ENCODE results near the gene SEC14L1. TPM values are rescaled to one million over a fixed set of nuclear protein-coding genes. Genes with fewer than 3 reads are reported as not detected.
A peak's percentile ranks its signal among the peaks of the same experiment; 100 is the strongest.

Gene SEC14L1
- total RNA-seq, 1 experiment from 2014 or later, result 78.6 TPM

- Histone ChIP-seq H3K9me3 (ENCODE audit: low read depth, low read length, poor library complexity, severe bottlenecking) (no peaks in the 10 kb centered on the region), H3K27me3 (replicated peaks; ENCODE audit: insufficient read depth, low read depth, low read length, poor library complexity) (no peaks in the 10 kb centered on the region), H3K36me3 (ENCODE audit: insufficient read depth, low read length, poor library complexity, severe bottlenecking) (peaks cover 7% of the 10 kb centered on the region), H3K4me3 (ENCODE audit: low read depth, low read length, poor library complexity, severe bottlenecking) (no peak overlapping the region), H3K27ac (ENCODE audit: low read depth, low read length, poor library complexity, severe bottlenecking) (peak overlapping the region; percentile 16), H3K4me1 (ENCODE audit: insufficient read depth, low read length, poor library complexity, severe bottlenecking) (no peaks in the 10 kb centered on the region)
- intact Hi-C loops (cut with micrococcal nuclease; ENCODE audit: unreplicated experiment), result no loop called here
- BruUV-seq (replicated peaks), result no TSS peak
- ChIA-PET CTCF (no interaction called here), POLR2A (ENCODE audit: low non-redundant PET) (no interaction called here)
- DNase-seq (ENCODE audit: low spot score), result peak; percentile 73
- TF ChIP-seq CTCF (conservative IDR thresholded peaks at IDR 0.05; ENCODE audit: low read depth, low read length) (no peak), EZH2 (IDR thresholded peaks at IDR 0.05; ENCODE audit: borderline replicate concordance, low read depth, low read length, poor library complexity, severe bottlenecking) (no peak)
Measured at GRCh38 chr17:77222356-77222755, 81.6 kb downstream of the SEC14L1 start.

- no peaks in the 10 kb centered on the region for H3K36me3 ChIP-seq (ENCODE audit: insufficient read depth, low read length, poor library complexity, severe bottlenecking)
- H3K27ac ChIP-seq (ENCODE audit: low read depth, low read length, poor library complexity, severe bottlenecking), result no peak overlapping the region
- CTCF ChIA-PET, result no interaction called here
- TF ChIP-seq EZH2 (IDR thresholded peaks at IDR 0.05; ENCODE audit: borderline replicate concordance, low read depth, low read length, poor library complexity, severe bottlenecking) (no peak), CTCF (conservative IDR thresholded peaks at IDR 0.05; ENCODE audit: low read depth, low read length) (no peak)
- intact Hi-C loops (cut with micrococcal nuclease; ENCODE audit: unreplicated experiment), result no loop called here
- DNase-seq (ENCODE audit: low spot score), result no peak
- no TSS peak for BruUV-seq (replicated peaks)
- no peak overlapping the region for H3K4me3 ChIP-seq (ENCODE audit: low read depth, low read length, poor library complexity, severe bottlenecking)
- H3K9me3 ChIP-seq (ENCODE audit: low read depth, low read length, poor library complexity, severe bottlenecking), result no peaks in the 10 kb centered on the region
- H3K4me1 ChIP-seq (ENCODE audit: insufficient read depth, low read length, poor library complexity, severe bottlenecking), result peaks cover 9% of the 10 kb centered on the region
- no peaks in the 10 kb centered on the region for H3K27me3 ChIP-seq (replicated peaks; ENCODE audit: insufficient read depth, low read depth, low read length, poor library complexity)
- POLR2A ChIA-PET (ENCODE audit: low non-redundant PET), result no interaction called here
Measured at GRCh38 chr17:77223642-77224420, 83.1 kb downstream of the SEC14L1 start.

GRCh38 chr17:77225265-77225664, 84.5 kb downstream of the SEC14L1 start:
- Histone ChIP-seq H3K27me3 (replicated peaks; ENCODE audit: insufficient read depth, low read depth, low read length, poor library complexity) (no peaks in the 10 kb centered on the region), H3K4me1 (ENCODE audit: insufficient read depth, low read length, poor library complexity, severe bottlenecking) (peaks cover 9% of the 10 kb centered on the region), H3K9me3 (ENCODE audit: low read depth, low read length, poor library complexity, severe bottlenecking) (no peaks in the 10 kb centered on the region), H3K27ac (ENCODE audit: low read depth, low read length, poor library complexity, severe bottlenecking) (no peak overlapping the region), H3K36me3 (ENCODE audit: insufficient read depth, low read length, poor library complexity, severe bottlenecking) (no peaks in the 10 kb centered on the region), H3K4me3 (ENCODE audit: low read depth, low read length, poor library complexity, severe bottlenecking) (no peak overlapping the region)
- ChIA-PET CTCF (no interaction called here), POLR2A (ENCODE audit: low non-redundant PET) (no interaction called here)
- BruUV-seq (replicated peaks), result no TSS peak
- intact Hi-C loops (cut with micrococcal nuclease; ENCODE audit: unreplicated experiment), result no loop called here
- no peak for DNase-seq (ENCODE audit: low spot score)
- TF ChIP-seq EZH2 (IDR thresholded peaks at IDR 0.05; ENCODE audit: borderline replicate concordance, low read depth, low read length, poor library complexity, severe bottlenecking) (no peak), CTCF (conservative IDR thresholded peaks at IDR 0.05; ENCODE audit: low read depth, low read length) (no peak)

All from A673 (cell line).